NOMO-1 treated with dmso at 0.1 percent for 144 hours (cell line): ENCODE results near the gene RGS11.
"Not testable (repeated sequence)": the region's sequence is repeated elsewhere in the genome, so short reads cannot be mapped to it uniquely, and the experiment has no call there.

ENCODE experiments used
- DNase-seq: peaks from one replicate; lab custom pipeline; 2025; ENCODE audit not compliant: unreplicated experiment; lab: John Stamatoyannopoulos, UW

RGS11 gene

DNA sequence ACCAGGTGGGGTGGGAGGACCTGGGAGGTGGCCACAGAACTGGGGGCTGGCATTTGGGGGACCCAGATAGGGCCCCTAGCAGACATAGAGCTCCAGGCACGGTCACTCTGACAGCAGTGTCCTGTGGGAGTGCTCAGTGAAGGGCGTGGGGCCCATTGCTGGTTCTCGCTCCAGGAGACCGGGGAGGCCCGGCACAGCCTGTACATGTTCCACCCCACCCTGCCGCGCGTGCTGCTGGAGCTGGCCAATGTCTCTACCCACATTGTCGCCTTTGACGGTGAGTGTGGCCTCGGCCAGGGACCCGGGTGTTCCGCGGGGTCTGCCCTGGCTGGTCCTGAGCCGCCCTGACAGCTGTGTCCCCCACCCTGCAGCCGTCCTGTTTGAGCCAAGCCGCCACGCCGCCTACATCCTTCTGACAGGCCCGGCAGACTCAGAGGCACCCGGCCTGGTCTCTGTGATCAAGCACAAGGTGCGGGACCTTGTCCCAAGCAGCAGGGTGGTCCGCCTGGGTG, 11.2 kb downstream of the RGS11 start:
- no peak for DNase-seq

DNA sequence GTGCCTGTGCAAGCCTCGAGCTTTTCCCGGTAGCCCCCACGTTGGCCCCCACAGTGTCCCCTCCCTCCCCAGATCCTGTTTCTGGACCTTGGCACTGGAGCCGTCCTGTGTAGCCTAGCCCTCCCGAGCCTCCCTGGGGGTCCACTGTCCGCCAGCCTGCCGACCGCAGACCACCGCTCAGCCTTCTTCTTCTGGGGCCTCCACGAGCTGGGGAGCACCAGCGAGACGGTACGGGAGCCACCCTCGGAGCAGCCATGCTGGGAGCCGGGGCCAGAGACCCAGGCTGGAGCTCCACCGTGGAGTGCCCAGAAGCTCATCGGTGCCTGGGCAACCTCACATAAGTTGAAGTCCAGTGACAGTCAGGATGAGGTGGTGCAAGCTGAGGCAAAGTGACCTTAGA, 11.8 kb downstream of the RGS11 start:
- no peak for DNase-seq

DNA sequence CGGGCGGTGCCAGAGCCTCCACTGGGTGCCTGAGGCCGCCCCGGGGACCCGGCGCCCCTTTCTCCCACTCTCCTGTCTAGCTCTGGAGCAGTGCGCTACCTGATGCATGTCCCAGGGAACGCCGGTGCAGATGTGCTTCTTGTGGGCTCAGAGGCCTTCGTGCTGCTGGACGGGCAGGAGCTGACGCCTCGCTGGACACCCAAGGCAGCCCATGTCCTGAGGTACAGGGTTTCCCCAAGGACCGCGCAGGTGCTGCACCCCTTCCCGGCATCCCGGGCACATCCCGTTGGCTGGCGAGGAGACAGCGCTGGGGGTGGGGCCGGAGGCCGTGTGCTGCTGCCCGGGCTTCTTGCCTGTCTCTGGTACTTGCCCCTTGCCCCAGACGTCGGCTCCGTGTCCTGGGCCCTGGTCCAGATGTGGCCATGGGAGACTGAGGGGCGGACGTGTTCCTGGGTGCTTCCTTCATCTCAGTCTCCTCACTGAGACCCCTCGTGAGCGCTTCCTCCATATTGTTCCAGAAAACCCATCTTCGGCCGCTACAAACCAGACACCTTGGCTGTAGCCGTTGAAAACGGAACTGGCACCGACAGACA, 12.5 kb downstream of the RGS11 start:
- no peak for DNase-seq

DNA sequence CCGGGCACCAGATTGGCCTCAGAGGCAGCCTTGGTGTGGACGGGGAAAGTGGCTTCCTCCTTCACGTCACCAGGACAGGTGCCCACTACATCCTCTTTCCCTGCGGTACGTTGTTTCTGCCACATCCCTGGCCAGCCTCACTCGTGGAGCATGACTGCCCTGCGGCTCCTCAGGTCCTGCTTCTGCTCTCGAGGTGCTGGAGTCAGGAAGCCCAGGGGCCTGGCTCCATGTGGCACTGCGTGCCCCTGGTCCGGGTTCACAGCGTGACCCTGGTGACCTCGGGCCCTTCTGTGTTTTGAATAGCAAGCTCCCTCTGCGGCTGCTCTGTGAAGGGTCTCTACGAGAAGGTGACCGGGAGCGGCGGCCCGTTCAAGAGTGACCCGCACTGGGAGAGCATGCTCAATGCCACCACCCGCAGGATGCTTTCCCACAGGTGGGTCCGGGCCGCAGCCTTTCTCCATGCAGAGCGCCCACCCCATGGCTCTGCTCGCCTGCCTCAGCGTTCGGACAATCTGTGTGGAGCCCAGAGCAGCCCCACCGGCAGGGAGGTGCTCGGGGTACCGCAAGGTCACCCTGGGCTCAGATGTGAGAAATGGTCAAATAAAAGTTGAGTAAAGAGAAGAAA, 13.5 kb downstream of the RGS11 start:
- no peak for DNase-seq

DNA sequence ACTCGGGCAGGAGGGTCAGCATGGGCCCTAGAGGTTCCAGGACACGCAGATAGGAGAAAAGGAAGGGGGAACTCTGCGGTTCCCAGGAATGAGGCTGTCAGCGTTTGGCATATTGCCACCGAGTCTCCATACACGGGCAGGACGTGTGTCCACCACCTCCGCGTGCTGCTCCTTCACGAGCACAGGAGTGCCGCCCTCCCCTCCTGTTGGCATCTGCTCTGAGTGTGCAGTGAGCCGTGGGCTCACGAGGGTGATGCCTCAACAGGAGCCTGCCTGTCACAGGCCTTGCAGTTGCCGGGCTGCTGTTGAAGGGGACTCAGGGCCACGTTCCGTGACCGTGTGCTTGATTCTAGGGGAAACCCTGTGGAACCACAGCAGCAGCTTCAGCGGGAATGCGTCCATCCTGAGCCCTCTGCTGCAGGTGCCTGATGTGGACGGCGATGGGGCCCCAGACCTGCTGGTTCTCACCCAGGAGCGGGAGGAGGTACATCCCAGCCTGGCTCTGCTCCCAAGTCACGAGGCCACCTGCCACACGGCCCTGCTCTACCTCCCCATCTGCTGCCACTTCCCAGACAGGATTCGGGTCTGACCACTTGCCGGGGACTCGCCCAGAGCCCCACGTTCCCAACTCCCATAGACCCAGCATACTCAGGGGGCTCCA, 14.6 kb downstream of the RGS11 start:
- DNase-seq: no peak

DNA sequence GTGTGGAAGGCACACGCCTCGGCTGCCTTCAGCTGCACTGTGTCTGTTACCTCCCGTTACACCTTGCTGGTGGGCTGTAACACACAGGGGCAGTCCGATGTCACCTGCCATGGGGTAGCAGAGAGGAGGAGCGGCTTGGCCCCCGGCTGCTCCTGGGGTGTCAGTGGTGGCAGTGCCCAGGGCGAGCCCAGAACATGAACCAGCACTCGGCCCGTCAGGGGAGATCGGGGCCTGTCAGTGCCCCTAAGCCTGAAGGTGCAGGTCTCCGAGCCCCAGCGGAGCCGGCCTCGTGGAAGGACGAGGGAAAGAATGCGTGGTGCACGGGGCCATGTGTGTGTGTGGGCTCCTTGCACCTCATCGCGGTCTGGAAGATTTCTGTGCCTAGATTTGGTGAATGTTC, 15.4 kb downstream of the RGS11 start:
- no peak for DNase-seq

DNA sequence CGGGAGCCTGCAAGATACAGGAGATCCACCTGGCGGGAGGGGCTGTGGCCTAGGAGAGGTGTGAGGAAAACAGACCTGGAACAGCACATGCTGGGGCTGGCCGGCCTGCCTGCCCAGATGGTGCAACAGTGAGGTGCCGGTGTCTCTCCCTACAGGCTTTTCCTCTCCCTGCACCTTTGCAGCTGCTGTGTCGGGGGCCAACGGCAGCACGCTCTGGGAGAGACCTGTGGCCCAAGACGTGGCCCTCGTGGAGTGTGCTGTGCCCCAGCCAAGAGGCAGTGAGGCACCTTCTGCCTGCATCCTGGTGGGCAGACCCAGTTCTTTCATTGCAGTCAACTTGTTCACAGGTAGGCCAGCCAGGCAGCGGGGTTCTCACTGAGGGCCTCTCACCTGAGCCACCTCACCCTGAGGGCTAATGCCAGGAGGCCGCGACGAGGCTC, 15.9 kb downstream of the RGS11 start:
- no peak for DNase-seq

DNA sequence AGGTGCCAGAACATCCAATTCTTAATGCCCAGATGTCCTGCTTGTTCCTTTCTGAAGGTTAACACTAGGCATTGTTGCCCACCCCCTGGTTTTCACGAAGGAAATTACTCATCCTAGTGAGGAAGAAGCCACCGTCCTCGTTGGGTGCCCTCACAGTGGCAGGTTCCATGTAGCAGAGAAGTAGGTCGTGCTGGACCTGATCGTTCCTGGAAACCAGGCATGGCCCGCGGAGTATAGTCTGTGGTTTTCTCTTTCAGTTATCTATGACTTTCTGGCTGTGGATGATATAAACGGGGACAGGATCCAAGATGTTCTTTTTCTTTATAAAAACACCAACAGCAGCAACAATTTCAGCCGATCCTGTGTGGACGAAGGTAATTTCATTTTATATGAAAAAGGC, 16.5 kb downstream of the RGS11 start:
- DNase-seq: no peak

DNA sequence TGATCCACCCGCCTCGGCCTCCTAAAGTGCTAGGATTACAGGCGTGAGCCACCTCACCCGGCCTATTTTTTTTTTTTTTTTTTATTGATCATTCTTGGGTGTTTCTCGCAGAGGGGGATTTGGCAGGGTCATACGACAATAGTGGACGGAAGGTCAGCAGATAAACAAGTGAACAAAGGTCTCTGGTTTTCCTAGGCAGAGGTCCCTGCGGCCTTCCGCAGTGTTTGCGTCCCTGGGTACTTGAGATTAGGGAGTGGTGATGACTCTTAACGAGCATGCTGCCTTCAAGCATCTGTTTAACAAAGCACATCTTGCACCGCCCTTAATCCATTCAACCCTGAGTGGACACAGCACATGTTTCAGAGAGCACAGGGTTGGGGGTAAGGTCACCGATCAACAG, 17.7 kb downstream of the RGS11 start:
- DNase-seq: not testable (repeated sequence)

DNA sequence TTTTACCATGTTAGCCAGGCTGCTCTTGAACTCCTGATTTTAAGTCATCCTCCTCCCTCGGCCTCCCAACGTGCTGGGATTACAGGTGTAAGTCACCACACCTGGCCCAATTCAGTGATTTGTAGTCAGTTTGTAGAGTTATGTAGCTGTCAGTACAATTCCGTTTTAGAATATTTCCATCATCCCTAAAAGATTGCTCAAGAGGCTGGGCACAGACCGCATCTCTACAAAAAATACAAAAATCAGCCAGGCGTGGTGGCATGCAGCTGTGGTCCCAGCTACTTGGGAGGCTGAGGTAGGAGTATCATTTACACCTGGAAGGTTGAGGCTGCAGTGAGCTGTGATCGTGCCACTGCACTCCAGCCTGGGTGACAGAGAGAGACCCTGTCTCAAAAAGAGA, 20.6 kb downstream of the RGS11 start:
- DNase-seq: no peak

DNA sequence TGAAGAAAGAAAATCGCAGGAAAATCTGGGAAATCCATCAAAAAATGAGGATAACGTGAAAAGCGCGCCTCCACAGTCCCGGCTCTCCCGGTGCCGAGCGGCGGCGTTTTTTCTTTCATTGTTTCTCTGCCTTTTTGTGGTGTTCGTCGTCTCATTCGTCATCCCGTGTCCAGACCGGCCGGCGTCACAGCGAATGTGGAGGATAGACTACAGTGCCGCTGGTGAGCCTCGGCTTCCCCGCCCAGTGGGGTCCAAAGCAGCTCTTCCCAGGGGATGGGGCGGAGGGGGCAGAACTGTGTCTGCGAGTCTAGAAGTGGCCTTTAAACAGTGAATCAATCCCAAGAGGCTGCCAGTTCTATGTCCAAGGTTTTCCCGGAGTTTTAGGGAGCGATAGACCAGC, 21.3 kb downstream of the RGS11 start:
- DNase-seq: no peak

DNA sequence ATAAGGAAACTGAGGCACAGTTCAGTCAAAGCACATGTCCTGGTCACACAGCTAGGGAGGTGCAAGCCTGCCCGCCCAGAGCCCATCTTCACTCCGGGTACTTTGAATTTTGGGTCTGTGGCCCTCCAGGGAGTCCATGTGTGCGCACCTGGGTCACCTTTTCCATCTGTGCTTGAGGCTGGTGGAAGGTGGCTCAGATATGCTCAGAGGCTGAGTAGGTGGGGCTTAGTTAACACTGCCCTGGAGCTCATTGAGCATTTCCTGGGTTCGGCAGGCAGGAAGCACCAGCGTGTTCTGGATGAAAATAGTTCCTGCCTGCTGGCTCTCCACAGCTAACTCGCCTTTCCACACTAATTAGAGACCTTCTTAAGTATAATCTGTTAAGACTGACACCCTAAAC, 21.9 kb downstream of the RGS11 start:
- DNase-seq: no peak

DNA sequence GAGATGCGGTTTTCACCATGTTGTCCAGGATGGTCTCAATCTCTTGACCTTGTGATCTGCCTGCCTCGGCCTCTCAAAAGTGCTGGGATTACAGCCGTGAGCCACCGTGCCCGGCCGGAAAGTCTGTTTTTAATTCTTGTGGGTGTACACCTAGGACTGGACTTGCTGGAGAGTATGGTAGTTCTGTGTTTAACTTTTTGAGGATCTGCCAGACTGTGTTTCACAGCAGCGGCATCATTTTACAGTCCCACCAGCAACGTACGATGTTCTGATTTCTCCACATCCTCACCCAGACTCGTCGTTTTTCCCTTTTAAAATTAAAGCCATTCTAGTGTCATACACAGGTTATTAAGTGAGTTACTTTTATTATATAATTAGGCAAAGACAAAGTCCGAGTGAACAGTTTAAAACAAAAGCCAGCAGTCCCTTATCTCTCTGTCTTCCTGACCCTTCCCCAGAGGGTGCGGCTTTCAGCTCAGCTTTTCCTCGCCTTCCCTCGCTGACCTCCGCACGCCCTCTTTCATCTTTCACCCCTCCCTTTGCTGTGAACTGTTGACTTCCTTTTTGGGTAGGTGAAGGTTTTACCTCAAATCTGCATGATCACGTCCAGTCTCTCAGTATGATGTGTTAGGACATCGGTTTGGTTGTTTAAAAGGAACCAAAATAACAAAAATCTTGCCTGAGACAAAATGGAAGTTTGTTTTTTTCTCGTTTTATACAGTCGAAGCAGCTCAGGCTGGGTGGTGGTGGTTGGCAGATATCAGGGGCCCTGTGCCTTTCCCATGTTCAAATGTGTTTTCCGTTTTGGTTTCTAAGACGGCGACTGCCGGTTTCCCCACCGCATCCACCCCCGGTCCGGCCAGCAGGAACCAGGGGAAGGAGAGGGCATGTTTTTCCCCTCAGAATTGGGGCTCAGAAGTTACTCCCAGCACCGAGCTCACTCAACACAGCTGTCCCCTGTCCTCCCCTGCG, 23.1 kb downstream of the RGS11 start:
- DNase-seq: no peak

DNA sequence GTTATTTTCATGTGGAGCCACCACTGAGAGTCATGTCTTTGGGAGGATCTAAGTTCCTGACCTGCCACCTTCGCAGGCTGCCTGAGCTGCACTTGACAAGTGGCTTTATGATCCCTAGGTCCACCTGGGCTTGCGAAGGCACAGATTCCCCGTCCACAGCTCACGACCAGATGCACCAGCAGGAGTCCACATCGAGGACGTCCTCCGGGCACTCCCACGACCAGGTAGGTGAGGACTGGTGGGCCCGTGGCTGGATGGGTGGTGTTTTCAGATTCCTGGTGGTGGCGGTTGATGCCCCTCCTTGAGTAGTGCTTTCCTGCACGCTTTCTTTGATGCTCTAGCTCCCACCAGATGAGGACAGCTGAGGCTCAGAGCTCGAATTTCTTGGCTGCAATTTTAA, 26.3 kb downstream of the RGS11 start:
- DNase-seq: no peak

DNA sequence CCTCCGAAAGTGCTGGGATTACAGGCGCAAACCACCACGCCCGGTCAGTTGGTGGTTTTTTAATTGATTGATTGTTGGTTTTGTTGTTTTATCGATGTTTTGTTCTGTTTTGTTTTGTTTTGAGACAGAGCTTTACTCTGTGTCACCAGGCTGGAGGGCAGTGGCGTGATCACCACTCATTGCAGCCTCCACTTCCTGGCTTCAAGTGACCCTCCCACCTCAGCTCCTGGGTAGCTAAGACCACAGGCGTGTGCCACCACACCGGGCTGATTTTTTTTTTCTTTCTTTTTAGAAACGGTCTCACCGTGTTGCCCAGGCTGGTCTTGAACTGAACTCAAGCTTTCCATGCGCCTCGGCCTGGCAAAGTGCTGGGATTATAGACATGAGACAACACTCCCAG, 28.7 kb downstream of the RGS11 start:
- DNase-seq: no peak

DNA sequence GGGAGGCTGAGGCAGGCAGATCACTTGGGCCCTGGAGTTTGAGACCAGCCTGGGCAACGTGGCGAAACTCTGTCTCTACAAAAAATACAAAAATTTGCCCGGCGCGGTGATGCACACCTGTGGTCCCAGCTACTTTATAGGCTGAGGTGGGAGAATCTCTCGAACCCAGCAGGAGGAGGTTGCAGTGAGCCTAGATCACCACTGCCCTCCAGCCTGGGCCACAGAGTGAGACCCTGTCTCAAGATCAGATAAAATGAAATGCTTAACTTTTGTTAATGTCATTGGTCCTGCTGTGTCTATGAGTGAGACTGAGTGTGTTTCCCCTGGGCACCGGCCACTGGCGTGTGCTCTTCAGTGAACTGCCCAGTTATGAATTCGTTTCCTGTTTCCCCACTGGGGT, 30.6 kb downstream of the RGS11 start:
- no peak for DNase-seq

DNA sequence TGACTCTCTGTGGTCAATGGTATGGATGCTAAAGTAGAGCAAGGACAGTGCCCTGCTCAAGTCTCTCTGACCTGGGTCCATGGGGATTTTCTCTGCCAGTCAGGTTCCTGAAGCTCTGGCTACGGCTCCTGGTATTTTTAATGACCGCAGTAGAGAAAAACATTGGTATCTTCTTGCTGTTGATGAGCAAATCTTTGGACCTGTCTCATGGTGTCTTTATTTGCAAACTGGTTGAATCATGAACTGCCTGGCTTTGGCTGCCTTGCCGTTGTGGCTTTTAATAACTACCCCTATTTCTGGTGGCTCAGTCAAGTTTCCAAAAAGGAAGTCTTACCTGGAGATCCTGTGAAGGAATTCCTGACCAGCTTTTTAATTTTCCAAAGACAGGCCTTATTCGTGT, 32.4 kb downstream of the RGS11 start:
- DNase-seq: no peak

DNA sequence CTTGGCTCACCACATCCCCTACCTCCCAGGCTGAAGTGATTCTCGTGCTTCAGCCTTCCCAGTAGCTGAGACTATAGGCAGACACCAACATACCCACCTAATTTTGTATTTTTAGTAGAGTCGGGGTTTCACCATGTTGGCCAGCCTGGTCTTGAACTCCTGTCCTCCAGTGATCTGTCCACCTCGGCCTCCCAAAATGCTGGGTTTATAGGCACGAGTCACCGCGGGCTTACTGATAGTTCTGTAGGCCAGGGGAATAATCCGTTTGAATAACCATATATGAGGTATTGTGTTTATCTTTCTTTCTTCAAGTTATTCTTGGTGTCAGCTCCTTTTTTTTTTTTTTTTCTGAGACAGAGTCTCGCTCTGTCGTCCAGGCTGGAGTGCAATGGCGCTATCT, 33.5 kb downstream of the RGS11 start:
- no peak for DNase-seq

DNA sequence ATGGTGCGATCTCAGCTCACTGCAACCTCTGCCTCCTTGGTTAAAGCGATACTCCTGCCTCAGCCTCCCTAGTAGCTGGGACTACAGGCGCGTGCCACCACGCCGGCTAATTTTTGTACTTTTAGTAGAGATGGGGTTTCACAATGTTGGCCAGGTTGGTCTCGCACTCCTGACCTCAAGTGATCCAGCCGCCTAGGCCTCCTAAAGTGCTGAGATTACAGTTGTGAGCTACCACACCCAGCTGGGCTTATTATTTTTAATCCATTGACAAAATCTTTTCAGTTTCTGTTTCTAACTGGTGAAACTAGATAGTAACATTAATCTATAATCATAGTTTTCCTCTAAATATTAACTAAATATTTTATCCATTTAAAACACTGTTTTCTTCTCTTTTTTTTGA, 35.2 kb downstream of the RGS11 start:
- no peak for DNase-seq

DNA sequence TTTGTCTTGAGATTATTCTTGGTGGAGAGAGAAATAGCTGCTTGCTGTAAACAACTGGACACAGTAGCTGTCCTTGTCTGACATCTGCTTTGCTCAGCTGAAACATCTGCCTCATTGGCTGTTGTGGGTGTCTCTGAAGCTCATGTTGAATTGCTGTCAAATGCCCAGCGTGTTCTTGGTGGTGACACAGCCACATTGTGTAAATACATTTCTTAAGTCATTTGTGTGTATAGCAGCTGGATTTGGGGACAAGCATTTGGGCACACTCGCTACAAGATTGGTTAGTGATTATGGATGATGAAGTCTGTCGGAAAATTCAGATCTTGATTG, 35.8 kb downstream of the RGS11 start:
- no peak for DNase-seq

DNA sequence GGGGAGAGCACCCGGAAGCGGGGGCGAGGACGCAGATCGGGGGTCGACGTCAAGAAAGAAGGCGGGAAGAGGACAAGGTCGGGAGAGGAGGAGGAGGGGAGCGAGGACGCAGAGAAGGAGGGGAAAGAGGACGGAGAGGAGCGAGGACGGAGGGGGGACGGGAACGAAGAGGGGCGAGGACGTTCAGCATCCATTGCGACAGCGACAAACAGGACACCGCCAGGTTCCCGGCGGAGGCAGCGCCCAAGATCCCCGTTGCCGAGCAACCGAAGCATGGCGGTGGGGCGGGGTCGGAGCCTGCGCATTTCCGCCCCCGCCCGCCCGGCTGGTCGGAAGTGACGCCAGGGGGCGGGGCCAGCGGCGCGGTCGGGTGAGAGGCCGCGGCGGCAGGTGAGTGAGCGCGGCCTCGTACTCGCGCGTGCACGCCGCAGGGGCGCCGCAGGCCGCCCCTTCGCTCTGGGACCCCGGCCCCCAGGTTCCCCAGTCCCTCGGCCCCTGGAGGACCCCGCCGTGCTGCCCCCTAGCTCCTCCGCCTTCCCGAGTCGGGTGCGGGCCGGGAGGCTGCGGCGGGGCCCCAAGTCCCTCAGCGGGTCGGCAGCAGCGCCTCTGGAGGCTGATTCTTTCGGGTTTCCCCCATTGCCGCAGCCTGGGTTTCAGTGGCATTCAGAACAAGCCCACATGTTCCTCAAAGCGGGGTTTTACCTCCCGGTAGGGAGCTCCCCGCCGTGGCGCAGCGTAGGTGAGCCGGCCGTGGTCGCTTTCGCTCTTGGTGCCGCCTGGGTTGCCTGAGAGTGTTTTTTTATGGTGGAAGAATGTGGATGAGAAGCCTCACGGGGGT, 41.1 kb downstream of the RGS11 start, which contains the start of gene FAM234A:
TSS of gene FAM234A (plus strand) at position 354 of the 838 bp plus-strand sequence. CDS start 19,593 bp downstream, outside the sequence.
- peak; percentile 90 for DNase-seq
